GM21529 (cell line): Measurements from ENCODE around the gene TECPR1.
A peak's percentile ranks its signal among the peaks of the same experiment; 100 is the strongest.

Experiments
- ATAC-seq: cut with Tn5 transposase; IDR thresholded peaks from one replicate; pipeline ENCODE4 v1.9.1; 2021; ENCODE audit not compliant: unreplicated experiment

Gene TECPR1

DNA sequence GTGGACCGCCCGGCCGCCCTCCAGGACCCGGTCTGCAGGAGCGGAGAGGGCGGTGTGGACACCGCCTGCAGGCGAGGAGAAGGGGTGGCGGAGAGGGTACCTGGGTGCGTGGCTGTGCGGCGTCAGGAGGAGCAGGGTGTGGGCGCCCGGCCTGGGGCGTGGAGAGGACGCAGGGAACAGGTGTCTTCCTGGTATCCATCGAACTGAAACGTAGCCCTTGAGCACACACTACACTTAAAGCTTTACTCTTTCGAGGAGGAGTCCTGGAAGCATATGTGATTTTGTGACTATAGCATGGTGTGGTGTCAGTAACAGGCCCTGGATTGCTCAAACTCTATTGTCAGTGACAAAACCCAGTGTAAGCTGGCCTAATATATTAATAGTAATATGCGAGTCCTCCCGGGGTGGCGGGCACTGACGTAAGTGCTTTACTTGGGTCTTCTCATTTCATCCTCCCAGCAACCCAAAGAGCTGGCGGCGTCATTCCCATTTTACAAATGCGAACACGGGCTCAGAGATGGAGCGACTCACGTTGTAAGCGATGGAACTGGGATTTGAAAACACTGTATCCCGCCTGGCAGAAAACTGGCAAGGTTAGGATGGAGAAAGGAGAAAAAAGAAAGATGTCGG is 508 bp upstream of the TECPR1 start:
- ATAC-seq = peak; percentile 26

DNA sequence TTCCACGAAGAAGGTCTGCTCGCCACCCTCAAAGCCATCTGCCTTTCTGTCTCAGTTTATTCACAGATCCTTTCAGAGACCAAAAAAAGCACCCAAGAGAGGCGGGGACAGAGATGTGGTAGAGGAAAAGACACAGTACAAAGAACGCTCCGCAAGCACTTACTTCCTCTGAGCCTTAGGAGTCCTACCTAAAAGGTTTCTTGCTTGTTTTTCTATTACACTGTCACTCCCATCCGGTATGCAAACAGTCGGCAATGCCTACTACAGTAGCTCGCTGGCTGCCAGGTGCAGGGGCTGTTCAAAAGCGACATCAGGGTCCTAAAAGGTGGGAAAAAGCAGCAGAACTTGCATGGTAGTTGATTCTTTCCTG is 816 bp downstream of the TECPR1 start:
- ATAC-seq = peak; percentile 31

DNA sequence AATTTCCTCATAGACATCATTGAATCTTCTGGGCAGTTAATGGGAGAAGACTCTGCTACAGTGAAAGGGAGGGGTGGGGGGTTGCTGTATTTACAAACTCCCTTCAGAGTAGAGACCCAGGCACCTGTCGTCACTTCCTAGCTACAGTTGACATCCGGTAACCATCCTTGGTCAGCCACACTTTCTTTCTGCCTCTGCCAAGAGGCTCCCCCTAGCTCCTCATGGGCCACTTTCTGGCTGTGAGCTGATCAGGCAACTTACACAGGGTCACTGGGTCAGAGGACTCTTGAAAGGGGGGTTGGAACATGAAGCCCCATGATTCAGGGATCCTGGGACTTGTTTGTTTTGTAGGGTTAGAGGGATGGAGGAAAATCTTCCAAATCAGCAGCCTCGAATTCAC is 1.2 kb downstream of the TECPR1 start:
- ATAC-seq = peak; percentile 41

DNA sequence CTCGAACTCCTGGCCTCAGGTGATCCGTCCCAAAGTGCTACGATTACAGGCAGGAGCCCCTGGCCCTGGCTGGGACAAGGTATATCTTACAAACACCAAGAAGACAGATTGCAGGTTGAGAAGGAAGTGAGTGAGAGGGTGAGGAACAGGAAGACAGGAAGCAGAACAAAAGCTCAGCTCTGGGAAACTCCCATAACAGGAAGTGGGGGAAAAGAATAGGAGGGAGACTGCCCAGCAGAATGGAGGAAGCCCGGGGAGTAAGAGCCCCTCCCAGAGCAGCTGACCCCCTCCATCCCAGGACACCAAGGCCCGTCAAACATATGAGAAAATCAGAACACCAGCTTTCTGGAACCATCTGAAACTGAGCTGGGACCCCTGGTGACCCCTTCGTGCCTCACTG is 2.9 kb downstream of the TECPR1 start:
- ATAC-seq = no peak

DNA sequence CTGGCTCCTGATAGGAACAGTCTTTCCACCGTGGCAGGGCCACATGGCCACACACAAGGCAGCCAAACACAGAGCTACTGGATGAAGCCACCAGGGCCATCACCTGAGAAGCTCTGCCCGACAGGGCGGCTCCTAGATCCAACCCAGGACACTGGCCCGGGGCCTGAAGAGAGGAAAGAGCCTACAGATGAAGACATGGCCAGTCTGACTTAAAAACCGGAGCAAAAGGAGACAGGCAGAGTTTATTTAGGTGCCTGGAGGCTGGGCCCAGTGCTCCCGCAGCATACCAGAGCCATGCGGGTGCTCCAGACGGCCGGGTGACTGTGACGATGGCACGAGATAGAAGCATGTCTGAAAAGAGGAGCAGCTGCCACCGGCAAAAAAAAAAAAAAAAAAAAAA is 3.9 kb downstream of the TECPR1 start:
- ATAC-seq = no peak

DNA sequence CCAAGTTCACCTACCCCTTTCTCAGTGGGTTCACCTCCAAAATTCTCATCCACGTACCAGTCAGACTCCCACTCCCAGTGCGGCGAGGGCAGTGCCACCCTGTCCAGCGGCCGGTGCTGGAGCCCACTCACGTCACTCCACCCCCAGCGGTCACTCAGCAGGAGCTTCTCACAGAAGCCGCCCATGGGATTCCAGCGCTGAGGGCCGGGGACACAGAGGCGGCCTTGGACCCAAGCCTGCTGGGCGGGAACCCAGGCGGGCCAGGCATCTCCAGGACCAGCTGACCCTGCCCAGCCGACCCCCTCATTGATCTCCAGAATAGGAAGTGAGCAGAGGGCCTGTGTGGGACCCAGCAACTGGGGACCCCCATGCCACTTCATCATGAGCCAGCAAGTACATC is 7.2 kb downstream of the TECPR1 start:
- no peak for ATAC-seq

DNA sequence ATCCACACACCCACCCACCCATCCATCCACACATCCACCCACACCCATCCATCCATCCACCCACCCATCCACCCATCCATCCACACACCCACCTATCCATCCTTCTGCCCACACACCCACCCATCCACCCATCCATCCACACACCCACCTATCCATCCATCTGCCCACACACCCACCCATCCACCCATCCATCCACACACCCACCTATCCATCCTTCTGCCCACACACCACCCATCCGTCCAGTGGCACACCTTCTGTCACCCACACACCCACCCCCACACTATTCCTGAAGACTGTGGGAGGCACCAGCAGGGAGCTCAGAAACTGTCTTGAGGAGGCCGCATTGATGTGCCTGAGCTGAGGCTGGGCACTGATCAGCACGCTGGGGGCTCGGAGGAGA is 9.1 kb downstream of the TECPR1 start:
- no peak for ATAC-seq

DNA sequence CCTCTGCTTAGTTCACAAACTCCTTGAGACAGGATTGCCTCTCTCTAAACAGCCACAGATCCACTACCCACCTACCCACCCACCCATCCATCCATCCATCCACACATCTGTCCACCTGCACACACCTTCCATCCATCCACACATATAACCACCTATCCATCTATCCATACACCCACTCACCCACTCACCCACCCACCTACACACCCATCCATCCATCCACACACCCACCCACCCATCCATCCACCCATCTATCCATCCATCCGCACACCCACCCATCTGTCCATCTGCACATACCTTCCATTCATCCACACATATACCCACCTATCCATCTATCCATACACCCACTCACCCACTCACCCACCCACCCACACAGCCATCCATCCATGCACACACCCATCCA is 9.7 kb downstream of the TECPR1 start:
- ATAC-seq = no peak

DNA sequence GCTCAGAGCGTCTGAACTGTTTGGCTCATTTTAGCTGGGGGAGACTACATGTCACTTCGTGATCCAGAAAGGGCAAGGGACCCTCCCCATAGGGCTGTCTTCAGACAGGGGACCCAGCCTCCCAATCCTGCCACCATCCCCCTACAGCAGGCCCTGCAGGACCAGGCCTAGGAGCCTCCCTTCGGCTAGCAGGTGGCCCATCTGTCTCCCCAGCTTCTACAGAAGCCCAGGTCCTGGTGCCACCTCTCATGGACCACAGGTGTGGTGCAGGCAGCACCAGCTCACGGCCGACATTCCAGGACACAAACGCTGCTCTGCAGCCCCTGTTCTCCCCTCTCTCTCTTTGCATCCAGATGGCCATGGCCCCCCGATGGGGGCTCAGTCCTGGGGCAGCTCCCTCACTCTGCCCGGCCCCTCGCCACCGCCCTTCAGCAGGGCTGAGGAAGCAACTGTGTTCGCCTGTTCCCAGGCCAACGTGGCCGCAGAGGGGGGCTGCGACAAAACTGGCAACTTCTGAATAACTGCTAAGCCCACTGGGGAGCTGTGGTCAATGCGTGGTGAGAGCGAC is 10.3 kb downstream of the TECPR1 start:
- ATAC-seq = peak; percentile 10

DNA sequence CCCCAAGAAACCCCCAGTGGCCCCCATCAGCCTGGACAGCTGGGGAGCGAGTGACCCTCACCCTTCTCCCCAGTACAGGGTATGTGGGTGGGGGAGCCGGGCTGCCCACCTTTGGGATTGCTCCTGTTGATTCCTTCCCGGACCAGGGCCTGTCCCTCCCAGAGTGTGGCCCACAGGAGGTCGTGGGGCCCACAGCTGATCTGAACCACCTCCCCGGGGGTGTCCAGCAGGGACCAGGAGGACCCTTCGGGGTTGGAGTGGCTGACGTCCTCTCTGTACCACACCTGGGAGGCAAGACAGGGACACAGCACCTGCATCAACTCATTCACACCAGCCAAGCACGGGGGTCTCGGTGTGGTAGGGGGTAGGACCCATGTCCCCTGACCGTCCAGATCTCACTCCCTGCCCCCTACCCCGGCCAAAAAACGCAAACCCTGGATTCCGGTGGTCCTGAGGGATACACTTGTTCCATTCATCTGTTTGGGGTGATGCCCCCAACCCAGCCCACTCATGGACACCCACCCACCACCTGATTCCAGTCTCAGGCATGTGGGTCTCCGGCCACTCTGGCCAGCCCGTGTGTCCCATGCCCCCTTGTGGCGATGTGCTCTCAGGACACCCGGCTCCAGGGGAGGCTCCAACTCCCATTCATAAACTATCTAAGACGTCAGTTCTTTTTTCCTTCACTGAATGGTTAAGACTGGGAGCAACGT is 10.9 kb downstream of the TECPR1 start:
- peak; percentile 71 for ATAC-seq

DNA sequence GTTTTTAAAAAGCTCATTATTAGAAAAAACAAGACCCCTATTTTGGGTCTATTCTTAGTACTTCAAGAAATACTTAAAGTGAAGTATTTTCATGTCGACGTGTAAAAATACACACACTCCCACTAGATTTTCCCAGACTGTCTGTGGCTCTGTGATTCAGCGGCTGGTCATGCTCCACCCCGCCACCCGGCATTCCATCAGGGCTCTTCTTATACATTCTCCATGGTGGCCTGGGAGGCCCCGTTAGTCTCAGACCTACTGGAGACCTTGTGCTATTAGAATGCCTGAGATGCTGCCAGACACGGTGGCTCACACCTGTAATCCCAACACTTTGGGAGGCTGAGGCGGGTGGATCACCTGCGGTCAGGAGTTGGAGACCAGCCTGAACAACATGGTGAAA is 13.1 kb downstream of the TECPR1 start:
- ATAC-seq = no peak

DNA sequence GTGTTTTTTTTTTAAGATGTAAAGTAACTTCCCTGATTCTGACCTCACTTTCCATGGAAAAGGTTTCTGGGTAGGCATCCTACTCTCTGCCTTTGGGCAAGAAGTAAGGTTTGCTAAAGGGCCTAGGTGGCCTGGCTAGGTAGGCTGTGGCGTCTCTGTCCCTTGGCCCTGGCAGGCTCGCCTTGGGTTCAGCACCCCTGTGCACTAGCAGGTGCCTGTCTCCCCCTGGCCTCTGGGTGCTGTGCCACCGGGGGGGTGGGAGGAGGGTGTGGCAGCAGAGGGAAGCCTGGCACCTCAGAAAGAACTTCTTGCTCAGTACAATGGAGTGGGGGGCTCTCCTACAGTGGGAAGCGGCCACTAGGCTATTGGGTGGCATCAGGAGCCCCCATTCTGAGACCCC is 14.0 kb downstream of the TECPR1 start:
- ATAC-seq = no peak

DNA sequence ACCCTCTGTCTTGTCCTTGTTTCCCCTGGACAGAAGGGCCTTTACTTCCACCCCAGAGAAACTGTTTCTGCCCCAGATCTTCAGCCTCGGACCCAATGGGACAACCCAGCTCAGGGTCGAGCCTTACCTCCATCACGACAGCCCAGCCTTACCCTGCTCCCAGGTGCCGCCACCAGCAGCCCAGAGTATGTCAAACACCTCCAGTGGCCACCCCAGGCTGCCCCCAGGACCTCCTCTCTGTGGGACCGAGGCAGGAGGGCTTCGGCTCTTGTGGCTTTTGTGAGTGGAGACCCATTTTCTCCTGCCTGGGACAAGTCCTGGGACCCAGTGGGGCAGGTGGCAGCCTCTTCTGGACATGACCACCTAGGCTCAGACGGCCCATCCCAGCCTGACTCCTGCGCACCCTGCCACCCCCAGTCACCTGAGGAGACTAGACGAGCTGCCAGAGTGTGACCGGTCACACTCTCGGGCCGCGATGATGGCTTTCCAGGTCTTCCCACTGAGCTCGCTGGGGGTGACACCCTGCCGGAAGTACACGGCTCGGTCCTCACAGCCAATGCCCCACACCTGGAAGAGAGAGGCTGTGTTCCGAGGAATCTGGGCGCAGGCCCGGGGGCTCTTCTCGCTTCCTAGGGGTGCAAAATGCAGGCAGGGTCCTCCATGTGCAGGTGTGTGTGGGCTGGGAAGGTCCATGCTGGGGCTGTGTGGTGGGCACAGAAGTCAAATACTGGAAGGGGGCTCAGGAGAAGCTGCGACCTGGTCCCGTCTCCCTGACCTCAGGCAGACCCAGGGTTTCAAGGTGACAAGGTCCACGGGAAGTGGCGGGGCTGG is 15.5 kb downstream of the TECPR1 start:
- ATAC-seq = no peak

DNA sequence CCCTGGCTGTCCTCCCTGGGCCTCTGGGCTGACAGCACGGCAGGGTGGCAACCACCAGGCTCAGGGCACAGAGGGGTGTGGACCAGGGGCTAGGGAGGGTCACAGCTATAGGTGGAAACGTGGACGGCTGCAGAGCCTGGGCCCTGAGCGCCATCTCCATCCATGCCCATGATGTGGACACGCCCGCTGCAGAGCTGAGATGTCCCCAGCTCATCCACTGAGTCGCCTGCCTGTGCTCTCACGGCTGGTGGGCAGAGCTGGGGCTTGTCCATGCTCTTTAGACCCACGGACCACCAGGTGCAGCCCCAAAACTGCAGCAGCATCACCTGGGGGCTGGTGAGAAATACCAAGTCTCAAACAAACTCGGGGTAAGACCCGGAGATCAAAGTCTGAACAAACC is 16.1 kb downstream of the TECPR1 start:
- no peak for ATAC-seq

DNA sequence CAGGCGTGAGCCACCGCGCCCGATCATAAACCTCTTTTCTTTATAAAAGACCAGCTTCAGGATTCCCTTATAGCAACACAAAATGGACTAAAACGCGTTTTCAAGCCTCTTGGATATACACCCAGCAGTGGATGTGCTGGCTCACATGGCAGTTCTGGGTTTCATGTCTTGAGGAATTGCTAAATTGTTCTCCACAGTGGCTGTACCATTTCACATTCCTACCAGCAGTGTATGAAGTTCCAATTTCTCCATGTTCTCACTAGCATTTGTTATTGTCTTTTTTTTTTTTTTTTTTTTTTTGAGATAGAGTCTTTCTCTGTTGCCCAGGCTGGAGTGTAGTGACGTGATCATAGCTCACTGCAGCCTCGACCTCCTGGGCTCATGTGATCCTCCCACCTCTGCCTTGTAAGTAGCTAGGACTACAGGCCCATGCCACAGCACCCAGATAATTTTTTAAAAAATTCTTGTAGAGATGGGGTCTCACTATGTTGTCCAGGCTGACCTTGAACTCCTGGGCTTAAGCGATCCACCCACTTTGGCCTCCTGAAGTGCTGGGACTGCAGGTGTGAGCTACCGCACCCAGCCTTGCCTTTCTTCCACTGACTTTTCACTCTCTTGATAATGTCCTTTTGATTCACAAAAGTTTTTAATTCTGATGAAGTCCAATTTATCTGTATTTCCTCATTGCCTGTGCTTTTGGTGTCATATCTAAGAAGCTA is 17.4 kb downstream of the TECPR1 start:
- ATAC-seq = no peak

DNA sequence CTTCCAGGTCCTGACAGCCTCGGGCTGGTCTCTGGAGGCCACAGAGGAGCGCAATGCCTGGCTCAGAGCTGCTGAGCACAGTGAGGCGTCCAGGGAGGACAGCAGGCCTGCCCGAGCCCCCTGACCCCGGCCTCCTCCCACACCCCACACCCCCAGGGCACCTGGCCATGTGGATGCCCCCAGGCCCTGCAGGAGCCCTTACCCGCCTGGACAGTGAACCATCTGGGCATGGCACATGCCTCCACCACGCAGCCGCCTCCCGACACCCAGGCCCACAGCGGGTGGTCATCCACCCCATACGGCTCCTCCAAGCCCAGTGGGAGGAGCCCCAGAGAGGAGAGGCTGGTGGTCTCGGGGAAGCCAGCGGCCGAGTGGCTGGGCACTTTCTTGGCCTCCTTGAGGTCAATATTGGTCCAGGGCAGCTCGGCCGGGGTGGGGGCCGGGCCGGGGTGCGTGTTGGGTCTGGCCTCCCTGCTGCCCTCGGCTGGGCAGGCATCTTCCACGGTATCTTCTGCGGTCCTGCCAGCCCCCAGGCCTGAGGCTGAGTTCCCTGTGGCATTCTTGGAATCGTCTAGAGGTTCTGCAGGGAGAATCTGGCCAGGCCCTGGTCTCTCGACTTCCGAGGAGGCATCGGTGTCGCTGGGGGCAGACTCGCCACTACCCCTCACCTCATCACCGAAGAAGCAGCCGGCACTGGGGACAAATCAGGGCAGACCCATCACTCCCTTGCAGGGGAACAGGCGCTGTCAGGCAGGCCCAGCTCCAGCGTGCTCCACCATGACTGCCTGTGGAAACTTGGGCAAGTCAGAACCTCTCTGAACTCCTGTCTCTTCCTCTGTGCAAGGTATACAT is 18.6 kb downstream of the TECPR1 start:
- no peak for ATAC-seq

DNA sequence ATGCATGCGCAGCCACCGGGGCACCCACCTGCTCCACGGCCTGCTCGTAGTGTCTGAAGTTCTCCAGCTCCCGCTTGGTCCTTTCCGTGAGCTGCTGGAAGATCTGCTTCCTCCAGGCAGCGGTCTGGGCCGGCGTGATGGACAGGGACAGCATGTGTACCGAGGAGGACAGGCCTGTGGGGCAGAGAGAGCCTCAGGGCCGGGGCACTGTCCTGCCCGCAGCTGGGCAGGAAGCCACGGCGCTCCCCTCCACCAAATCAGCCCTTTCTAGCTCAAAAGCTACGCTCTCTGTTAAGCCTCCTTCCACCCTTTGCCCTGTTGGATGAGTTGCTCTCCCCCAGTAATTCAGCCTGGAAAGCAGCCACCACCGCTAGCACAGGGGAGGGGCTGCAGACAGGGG is 19.2 kb downstream of the TECPR1 start:
- ATAC-seq = no peak

DNA sequence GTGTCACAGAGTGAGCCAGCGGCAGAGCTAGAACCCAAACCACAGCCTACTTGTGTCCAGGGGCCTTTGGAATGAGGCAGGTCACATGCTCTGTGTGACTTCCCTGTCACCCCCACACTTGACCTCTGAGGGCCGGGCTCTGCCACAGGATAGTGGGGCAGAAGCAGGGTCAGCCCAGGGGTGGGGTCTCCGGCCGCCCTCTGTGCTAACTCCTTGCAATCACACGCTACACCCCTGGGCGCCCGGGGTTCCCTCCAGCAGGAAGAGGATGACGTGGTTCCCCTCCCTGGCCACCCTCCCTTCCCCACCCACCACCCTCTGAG is 19.8 kb downstream of the TECPR1 start:
- ATAC-seq = no peak

DNA sequence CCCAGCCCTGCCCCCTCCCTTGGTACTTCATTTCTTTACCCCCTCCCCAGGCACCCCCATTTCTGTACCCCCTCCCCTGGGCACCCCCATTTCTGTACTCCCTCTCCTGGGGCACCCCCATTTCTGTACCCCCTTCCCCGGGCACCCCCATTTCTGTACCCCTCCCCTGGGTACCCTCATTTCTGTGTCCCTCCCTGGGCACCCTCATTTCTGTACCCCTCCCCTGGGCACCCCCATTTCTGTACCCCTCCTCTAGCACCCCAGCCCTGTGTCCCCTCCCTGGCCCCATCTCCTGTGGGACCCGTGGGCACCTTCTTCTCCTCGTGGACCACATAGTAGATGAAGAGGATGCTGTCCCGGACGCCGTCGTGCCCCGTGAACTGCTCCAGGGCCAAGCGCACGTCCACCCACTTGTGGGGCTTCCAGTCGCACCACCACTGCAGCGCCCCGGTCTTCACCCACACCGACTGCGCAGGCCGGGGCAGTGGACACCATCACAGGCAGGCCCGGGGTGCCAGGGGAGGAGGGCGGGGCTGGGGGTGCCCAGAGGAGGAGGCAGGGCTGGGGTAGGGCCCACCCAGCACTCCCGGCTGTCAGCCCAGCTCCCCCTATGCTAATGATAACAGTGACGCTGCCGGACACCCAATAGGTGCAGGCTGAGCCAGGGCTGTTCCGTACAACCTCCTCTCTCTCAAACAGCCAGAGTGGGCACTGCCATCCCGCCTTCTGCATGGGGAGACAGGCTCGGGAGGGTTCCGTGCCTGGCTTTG is 20.4 kb downstream of the TECPR1 start:
- ATAC-seq = no peak
